ENCODE measurements around the gene PARD3B. TPM values are rescaled to one million over a fixed set of nuclear protein-coding genes. Genes with fewer than 3 reads are reported as not detected.

The PARD3B gene
- total RNA-seq, 1 experiment from 2014 or later, result 2.0 TPM

- no peaks in the 10 kb centered on the region for H3K27me3 ChIP-seq (ENCODE audit: insufficient read depth, low read length)
- DNase-seq (ENCODE audit: low read depth, low spot score) (no peak), ATAC-seq (no peak)
- H3K4me3 ChIP-seq (replicated peaks in 1 of 2; ENCODE audit: low read depth in 1 of 2, low read length in 2 of 2), result no peak overlapping the region
- H3K4me1 ChIP-seq (ENCODE audit: control insufficient read depth in 1 of 2, insufficient read depth in 2 of 2, low read length in 2 of 2), result no peaks in the 10 kb centered on the region
- no peak overlapping the region for H3K9ac ChIP-seq (ENCODE audit: low read length)
- H2AFZ ChIP-seq (ENCODE audit: low read depth, low read length, poor library complexity, severe bottlenecking), result no peak overlapping the region
- no peaks in the 10 kb centered on the region for H3K79me2 ChIP-seq (ENCODE audit: insufficient read depth, low read length)
- H3K36me3 ChIP-seq (ENCODE audit: control insufficient read depth in 1 of 2, insufficient read depth in 2 of 2, low read length in 2 of 2), result no peaks in the 10 kb centered on the region
- BruUV-seq (replicated peaks), result no TSS peak
- POLR2A ChIA-PET, result no interaction called here
- CTCF ChIA-PET, result no interaction called here
- no peaks in the 10 kb centered on the region for H3K9me3 ChIP-seq (ENCODE audit: control insufficient read depth in 1 of 2, insufficient read depth in 1 of 2, low read depth in 1 of 2, low read length in 2 of 2)
- no peaks in the 10 kb centered on the region for H4K20me1 ChIP-seq (ENCODE audit: insufficient read depth)
- no peak overlapping the region for H3K27ac ChIP-seq (ENCODE audit: low read depth, low read length)
- TF ChIP-seq SIN3A (IDR thresholded peaks at IDR 0.05; ENCODE audit: low read depth) (no peak), YY1 (IDR thresholded peaks at IDR 0.05; ENCODE audit: extremely low read depth, insufficient replicate concordance, low read depth, low read length) (no peak), EZH2 (IDR thresholded peaks at IDR 0.05) (no peak), SP1 (IDR thresholded peaks at IDR 0.05; ENCODE audit: low read depth) (no peak), SRF (IDR thresholded peaks at IDR 0.05; ENCODE audit: low read depth) (no peak), RAD21 (IDR thresholded peaks at IDR 0.05; ENCODE audit: low read depth) (no peak), CEBPB (IDR thresholded peaks at IDR 0.05; ENCODE audit: low read depth) (no peak), POLR2AphosphoS5 (IDR thresholded peaks at IDR 0.05; ENCODE audit: low read depth, low read length) (no peak), EGR1 (IDR thresholded peaks at IDR 0.05; ENCODE audit: low read depth) (no peak), JUND (IDR thresholded peaks at IDR 0.05) (no peak), TCF7L2 (IDR thresholded peaks at IDR 0.05; ENCODE audit: borderline replicate concordance, extremely low read depth, insufficient read depth, insufficient read length) (no peak), ZFX (IDR thresholded peaks at IDR 0.05) (no peak), FOSL1 (IDR thresholded peaks at IDR 0.05; ENCODE audit: low read depth) (no peak), CTCF (IDR thresholded peaks at IDR 0.05 in 2 of 3, conservative IDR thresholded peaks at IDR 0.05 in 1 of 3; ENCODE audit: borderline replicate concordance in 1 of 3, insufficient read depth in 1 of 3, low read depth in 2 of 3, low read length in 2 of 3) (no peak), ELF1 (IDR thresholded peaks at IDR 0.05; ENCODE audit: borderline replicate concordance, low read depth) (no peak)
- TF ChIP-seq, protein P1, sequence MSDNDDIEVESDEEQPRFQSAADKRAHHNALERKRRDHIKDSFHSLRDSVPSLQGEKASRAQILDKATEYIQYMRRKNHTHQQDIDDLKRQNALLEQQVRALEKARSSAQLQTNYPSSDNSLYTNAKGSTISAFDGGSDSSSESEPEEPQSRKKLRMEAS (IDR thresholded peaks at IDR 0.05), result no peak
- TF ChIP-seq, protein P2, sequence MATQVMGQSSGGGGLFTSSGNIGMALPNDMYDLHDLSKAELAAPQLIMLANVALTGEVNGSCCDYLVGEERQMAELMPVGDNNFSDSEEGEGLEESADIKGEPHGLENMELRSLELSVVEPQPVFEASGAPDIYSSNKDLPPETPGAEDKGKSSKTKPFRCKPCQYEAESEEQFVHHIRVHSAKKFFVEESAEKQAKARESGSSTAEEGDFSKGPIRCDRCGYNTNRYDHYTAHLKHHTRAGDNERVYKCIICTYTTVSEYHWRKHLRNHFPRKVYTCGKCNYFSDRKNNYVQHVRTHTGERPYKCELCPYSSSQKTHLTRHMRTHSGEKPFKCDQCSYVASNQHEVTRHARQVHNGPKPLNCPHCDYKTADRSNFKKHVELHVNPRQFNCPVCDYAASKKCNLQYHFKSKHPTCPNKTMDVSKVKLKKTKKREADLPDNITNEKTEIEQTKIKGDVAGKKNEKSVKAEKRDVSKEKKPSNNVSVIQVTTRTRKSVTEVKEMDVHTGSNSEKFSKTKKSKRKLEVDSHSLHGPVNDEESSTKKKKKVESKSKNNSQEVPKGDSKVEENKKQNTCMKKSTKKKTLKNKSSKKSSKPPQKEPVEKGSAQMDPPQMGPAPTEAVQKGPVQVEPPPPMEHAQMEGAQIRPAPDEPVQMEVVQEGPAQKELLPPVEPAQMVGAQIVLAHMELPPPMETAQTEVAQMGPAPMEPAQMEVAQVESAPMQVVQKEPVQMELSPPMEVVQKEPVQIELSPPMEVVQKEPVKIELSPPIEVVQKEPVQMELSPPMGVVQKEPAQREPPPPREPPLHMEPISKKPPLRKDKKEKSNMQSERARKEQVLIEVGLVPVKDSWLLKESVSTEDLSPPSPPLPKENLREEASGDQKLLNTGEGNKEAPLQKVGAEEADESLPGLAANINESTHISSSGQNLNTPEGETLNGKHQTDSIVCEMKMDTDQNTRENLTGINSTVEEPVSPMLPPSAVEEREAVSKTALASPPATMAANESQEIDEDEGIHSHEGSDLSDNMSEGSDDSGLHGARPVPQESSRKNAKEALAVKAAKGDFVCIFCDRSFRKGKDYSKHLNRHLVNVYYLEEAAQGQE (IDR thresholded peaks at IDR 0.05; ENCODE audit: low read depth), result no peak
- TF ChIP-seq, protein P3, sequence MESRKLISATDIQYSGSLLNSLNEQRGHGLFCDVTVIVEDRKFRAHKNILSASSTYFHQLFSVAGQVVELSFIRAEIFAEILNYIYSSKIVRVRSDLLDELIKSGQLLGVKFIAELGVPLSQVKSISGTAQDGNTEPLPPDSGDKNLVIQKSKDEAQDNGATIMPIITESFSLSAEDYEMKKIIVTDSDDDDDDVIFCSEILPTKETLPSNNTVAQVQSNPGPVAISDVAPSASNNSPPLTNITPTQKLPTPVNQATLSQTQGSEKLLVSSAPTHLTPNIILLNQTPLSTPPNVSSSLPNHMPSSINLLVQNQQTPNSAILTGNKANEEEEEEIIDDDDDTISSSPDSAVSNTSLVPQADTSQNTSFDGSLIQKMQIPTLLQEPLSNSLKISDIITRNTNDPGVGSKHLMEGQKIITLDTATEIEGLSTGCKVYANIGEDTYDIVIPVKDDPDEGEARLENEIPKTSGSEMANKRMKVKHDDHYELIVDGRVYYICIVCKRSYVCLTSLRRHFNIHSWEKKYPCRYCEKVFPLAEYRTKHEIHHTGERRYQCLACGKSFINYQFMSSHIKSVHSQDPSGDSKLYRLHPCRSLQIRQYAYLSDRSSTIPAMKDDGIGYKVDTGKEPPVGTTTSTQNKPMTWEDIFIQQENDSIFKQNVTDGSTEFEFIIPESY (IDR thresholded peaks at IDR 0.05; ENCODE audit: extremely low read depth, insufficient replicate concordance, low read length), result no peak
- intact Hi-C loops (cut with micrococcal nuclease), result no loop called here
- RAD21 ChIA-PET (ENCODE audit: low non-redundant PET in 1 of 2, low total read pairs in 2 of 2, uncharacterized antibody in 2 of 2, unreplicated experiment in 2 of 2), result no interaction called here
- no peaks in the 10 kb centered on the region for H3K9me2 ChIP-seq (ENCODE audit: insufficient read depth)
- H3K4me2 ChIP-seq (ENCODE audit: low read length), result no peak overlapping the region
Measured at GRCh38 chr2:204681412-204681811, 136.1 kb downstream of the PARD3B start.
